Measurements from ENCODE around the gene ZSCAN20.

- TF ChIP-seq CTCF (IDR thresholded peaks at IDR 0.05; ENCODE audit: insufficient read depth, low read length, poor library complexity, severe bottlenecking), result no peak
- no peak for TF ChIP-seq EZH2phosphoT487 (conservative IDR thresholded peaks at IDR 0.05; ENCODE audit: low read length)
Observed at GRCh38 chr1:33468531-33468930, 3.9 kb upstream of the ZSCAN20 start.

Measured in SU-DHL-6 (cell line).